Cardiac muscle cell (in vitro differentiated cells and primary cell): ENCODE measurements around the gene MTRR. TPM values are rescaled to one million over a fixed set of nuclear protein-coding genes. Genes with fewer than 3 reads are reported as not detected.

ENCODE experiments used
- DNase-seq, 2 donors: peaks; one replicate each; pipeline versions ENCODE4 v3.0.0 to v3.0.0-alpha.2; 2010 to 2017; ENCODE audit warnings: low read depth in 1 of 2, low spot score in 1 of 2
- H3K27ac ChIP-seq: fragments of 200-600 bp; sonication (generic); 2 replicates; pipeline ENCODE4 v1.5.1; 2016
- H3K27me3 ChIP-seq: fragments of 200-600 bp; sonication (generic); 2 replicates; pipeline ENCODE4 v1.6.0; 2016; ENCODE audit warnings: control low read depth
- H3K36me3 ChIP-seq: fragments of 200-600 bp; sonication (generic); 2 replicates; pipeline ENCODE4 v1.5.1; 2016; ENCODE audit warnings: control low read depth
- H3K4me1 ChIP-seq: fragments of 200-600 bp; sonication (generic); 2 replicates; pipeline ENCODE4 v1.8.1; 2017; ENCODE audit warnings: low read depth, mild to moderate bottlenecking, mixed run types
- H3K4me3 ChIP-seq: fragments of 200-600 bp; sonication (generic); 2 replicates; pipeline ENCODE4 v1.5.1; 2016; ENCODE audit warnings: mild to moderate bottlenecking
- H3K9me3 ChIP-seq: fragments of 200-600 bp; sonication (generic); 2 replicates; pipeline ENCODE4 v1.5.1; 2017; ENCODE audit warnings: low read depth, mild to moderate bottlenecking, control low read depth
- polyA plus RNA-seq: library from polyadenylated mRNA; unstranded; fragments of >200 nt; fragmentation: Nextera tagmentation; extraction: Ambion mirVana; gene quantifications from 2 replicates; pipeline ENCODE4 v1.2.1, GENCODE V29; 2016
- total RNA-seq: library from RNA; depleted of rRNA; stranded (reverse); fragments of >200 nt; gene quantifications from 2 replicates; pipeline ENCODE4 v1.2.3, GENCODE V29; 2016
- TF ChIP-seq, protein P1 (sequence below): IDR thresholded peaks from 2 replicates; pipeline ENCODE4 v1.5.1; 2012; ENCODE audit warnings: low read depth, mild to moderate bottlenecking, low read length

Gene MTRR
- total RNA-seq, result 29.6 and 34.3 TPM in 2 replicates
- 31.7 and 34.1 TPM in 2 replicates for polyA plus RNA-seq

DNA sequence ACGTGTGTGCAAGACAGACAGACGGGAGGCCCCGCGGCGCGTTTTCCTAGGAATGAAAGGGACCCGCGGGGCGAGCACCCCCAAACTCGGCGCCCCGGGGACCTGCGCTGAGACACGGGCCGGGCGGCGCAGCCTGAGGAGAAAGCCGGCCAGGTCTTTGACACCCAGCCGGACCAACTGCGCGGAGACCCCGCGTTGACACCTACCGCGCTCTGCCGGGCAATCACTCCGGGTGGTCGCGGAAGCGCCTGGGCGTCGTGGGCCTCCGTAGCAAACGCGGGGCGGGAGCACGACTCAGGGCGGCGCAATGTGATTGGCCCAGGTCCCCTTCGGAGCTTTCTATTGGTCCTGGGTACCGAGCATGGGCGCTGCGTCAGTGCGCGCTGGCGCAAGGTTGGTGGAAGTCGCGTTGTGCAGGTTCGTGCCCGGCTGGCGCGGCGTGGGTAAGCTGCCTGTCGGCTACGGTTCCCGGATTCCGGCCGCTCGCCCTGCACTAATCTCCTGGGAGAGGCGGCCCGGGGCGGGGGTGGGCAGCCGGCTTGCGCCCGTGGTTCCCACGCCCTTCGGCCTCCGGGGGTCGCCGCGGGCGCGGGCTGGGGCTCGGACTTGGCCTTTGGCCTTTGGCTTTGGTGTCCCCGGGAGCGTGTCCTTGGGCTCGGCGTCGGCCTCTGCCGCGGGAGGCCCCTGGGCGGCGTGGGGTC, at the start of gene MTRR, which contains the start of gene FASTKD3:
Gene MTRR (plus strand): TSS at position 376 of the 701 bp plus-strand sequence. CDS start 1,647 bp downstream, outside the sequence.
Gene FASTKD3 (minus strand): TSS at position 259 of the 701 bp plus-strand sequence. CDS start 948 bp downstream, outside the sequence.
- Histone ChIP-seq H3K4me3 (peak within 1 kb of the TSS; percentile 96), H3K27ac (peak within 1 kb of the TSS; percentile 75), H3K27me3 (no peaks in the 10 kb centered on the region), H3K36me3 (peaks cover 3% of the 10 kb centered on the region), H3K4me1 (peaks cover 14% of the 10 kb centered on the region), H3K9me3 (no peaks in the 10 kb centered on the region)
- TF ChIP-seq, protein P1, sequence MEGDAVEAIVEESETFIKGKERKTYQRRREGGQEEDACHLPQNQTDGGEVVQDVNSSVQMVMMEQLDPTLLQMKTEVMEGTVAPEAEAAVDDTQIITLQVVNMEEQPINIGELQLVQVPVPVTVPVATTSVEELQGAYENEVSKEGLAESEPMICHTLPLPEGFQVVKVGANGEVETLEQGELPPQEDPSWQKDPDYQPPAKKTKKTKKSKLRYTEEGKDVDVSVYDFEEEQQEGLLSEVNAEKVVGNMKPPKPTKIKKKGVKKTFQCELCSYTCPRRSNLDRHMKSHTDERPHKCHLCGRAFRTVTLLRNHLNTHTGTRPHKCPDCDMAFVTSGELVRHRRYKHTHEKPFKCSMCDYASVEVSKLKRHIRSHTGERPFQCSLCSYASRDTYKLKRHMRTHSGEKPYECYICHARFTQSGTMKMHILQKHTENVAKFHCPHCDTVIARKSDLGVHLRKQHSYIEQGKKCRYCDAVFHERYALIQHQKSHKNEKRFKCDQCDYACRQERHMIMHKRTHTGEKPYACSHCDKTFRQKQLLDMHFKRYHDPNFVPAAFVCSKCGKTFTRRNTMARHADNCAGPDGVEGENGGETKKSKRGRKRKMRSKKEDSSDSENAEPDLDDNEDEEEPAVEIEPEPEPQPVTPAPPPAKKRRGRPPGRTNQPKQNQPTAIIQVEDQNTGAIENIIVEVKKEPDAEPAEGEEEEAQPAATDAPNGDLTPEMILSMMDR, result no peak
- DNase-seq, result peak; percentile 94 to 96

DNA sequence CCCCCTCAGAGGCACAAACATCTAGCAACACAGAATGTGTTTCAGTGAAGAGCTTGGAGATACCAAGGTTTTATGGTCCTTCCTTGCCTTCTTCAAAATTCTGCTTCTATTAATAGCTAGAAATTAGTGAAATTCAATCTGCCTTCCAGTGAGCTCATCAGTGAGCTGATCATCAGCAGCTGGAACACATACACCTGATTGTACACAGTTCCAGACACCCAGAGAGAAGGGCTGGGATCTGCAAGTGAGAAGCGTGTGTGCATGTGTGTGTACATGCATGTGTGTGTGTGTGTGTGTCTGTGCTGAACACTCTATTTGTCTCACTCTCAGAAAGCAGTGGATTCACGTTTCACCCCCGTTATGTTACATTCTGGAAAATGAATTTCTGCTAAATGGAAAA, 46.5 kb upstream of the MTRR start:
- no peak for DNase-seq
- Histone ChIP-seq H3K9me3 (no peaks in the 10 kb centered on the region), H3K4me1 (no peaks in the 10 kb centered on the region), H3K4me3 (no peak overlapping the region), H3K27me3 (no peaks in the 10 kb centered on the region), H3K36me3 (no peaks in the 10 kb centered on the region), H3K27ac (no peak overlapping the region)
- TF ChIP-seq, protein P1, result no peak

DNA sequence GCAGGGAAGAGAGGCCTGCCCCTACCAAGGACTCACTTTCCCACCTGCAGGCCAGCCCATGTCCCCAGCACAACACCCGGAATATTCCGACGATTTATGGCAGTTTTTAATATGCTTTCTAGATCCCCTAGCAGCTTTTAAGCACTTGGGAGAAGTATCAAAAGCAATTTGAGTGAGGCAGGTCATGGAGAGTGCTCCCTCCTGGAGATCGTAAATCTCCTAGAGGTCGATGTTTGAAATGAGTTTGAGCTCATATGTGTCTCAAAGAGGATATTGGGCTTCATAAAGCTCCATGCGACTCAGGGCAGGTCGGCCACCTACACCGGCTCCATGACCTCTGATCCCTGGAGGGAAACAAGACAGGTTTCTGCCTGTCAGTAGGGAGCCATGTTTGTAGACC, 45.4 kb upstream of the MTRR start:
- H3K4me1 ChIP-seq, result no peaks in the 10 kb centered on the region
- H3K27me3 ChIP-seq, result no peaks in the 10 kb centered on the region
- no peak for DNase-seq
- H3K4me3 ChIP-seq, result no peak overlapping the region
- no peak overlapping the region for H3K27ac ChIP-seq
- no peaks in the 10 kb centered on the region for H3K9me3 ChIP-seq
- TF ChIP-seq, protein P1, result no peak
- no peaks in the 10 kb centered on the region for H3K36me3 ChIP-seq

DNA sequence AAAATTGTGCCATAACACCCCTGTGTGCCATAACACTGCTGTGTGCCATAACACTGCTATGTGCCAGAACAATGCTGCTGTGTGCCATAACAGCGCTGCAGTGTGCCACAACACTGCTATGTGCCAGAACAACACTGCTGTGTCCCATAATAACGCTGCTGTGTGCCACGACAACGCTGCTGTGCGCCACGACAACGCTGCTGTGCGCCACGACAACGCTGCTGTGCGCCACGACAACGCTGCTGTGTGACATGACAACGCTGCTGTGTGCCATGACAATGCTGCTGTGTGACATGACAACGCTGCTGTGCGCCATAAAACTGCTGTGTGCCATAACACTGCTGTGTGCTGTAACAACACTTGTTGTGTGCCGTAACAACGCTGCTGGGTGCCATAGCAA, 44.0 kb upstream of the MTRR start:
- TF ChIP-seq, protein P1, result no peak
- Histone ChIP-seq H3K9me3 (no peaks in the 10 kb centered on the region), H3K27me3 (no peaks in the 10 kb centered on the region), H3K4me1 (no peaks in the 10 kb centered on the region), H3K36me3 (no peaks in the 10 kb centered on the region), H3K27ac (no peak overlapping the region), H3K4me3 (no peak overlapping the region)
- no peak for DNase-seq

DNA sequence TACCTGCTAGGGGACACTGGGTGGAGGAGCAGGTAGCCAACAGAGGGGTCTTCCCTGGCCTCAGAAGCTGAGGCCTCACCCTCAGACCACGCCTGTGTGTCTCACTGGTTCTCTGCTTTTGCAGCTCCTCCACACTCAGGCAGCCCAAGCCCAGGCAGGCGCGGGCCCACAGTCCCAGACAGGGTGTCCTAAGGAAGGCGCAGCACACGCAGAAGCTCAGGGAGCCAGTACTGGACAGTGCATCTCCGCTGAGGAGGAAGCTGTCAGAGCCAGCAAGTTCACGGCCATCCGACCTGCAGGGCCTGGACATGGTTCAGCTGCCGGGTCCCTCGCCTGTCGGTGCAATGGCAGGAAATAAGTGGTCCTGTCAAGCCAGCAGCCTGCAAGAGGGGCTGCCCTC, 43.3 kb upstream of the MTRR start:
- H3K27ac ChIP-seq, result no peak overlapping the region
- H3K4me3 ChIP-seq, result no peak overlapping the region
- TF ChIP-seq, protein P1, result no peak
- DNase-seq, result no peak
- H3K9me3 ChIP-seq, result no peaks in the 10 kb centered on the region
- H3K4me1 ChIP-seq, result no peaks in the 10 kb centered on the region
- no peaks in the 10 kb centered on the region for H3K36me3 ChIP-seq
- H3K27me3 ChIP-seq, result no peaks in the 10 kb centered on the region
